Mesenchymal stem cell (in vitro differentiated cells and primary cell): ENCODE results near the gene FCHSD2.

Experiments used
- DNase-seq: peaks from one replicate; pipeline ENCODE4 v3.0.0-alpha.2; 2013
- H2AFZ ChIP-seq: one replicate; pipeline ENCODE4 v1.6.1; 2013; ENCODE audit warnings: low read depth, mild to moderate bottlenecking, control low read depth, inconsistent platforms, low read length, moderate library complexity
- H2AK5ac ChIP-seq: 2 replicates; pipeline ENCODE4 v1.6.1; 2013; ENCODE audit warnings: low read length, moderate library complexity, mild to moderate bottlenecking, inconsistent platforms; ENCODE audit not compliant: severe bottlenecking
- H2BK120ac ChIP-seq: one replicate; pipeline ENCODE4 v1.6.1; 2013; ENCODE audit warnings: low read depth, mild to moderate bottlenecking, inconsistent platforms, low read length, moderate library complexity
- H2BK12ac ChIP-seq, 2 experiments: one replicate each; pipeline ENCODE4 v1.6.1; 2013; ENCODE audit warnings: inconsistent platforms in 2 of 2, low read length in 2 of 2, mild to moderate bottlenecking in 2 of 2, moderate library complexity in 2 of 2, control low read depth in 1 of 2
- H2BK15ac ChIP-seq: one replicate; pipeline ENCODE4 v1.6.1; 2013; ENCODE audit warnings: mild to moderate bottlenecking, low read depth, inconsistent platforms; ENCODE audit not compliant: poor library complexity, severe bottlenecking
- H2BK5ac ChIP-seq: 2 replicates; pipeline ENCODE4 v1.6.1; 2013; ENCODE audit warnings: low read depth, mild to moderate bottlenecking, low read length, control low read depth, inconsistent platforms; ENCODE audit not compliant: poor library complexity, severe bottlenecking
- H3K14ac ChIP-seq, 2 experiments: one replicate each; pipeline ENCODE4 v1.6.1; 2013; ENCODE audit warnings: inconsistent platforms in 2 of 2, low read length in 2 of 2, control low read depth in 1 of 2, mild to moderate bottlenecking in 1 of 2, moderate library complexity in 1 of 2
- H3K18ac ChIP-seq, 2 experiments: one replicate each; pipeline ENCODE4 v1.6.1; 2013; ENCODE audit warnings: inconsistent platforms in 2 of 2, low read length in 2 of 2, control low read depth in 1 of 2, low read depth in 1 of 2, mild to moderate bottlenecking in 1 of 2
- H3K23ac ChIP-seq, 2 experiments: one replicate each; pipeline ENCODE4 v1.6.1; 2013; ENCODE audit warnings: inconsistent platforms in 2 of 2, low read length in 2 of 2, mild to moderate bottlenecking in 2 of 2, moderate library complexity in 2 of 2, control low read depth in 1 of 2
- H3K27ac ChIP-seq: 2 replicates; pipeline ENCODE4 v1.5.1; 2013; ENCODE audit warnings: mild to moderate bottlenecking, moderate library complexity, low read length, control low read depth, inconsistent platforms; ENCODE audit not compliant: poor library complexity, severe bottlenecking
- H3K27me3 ChIP-seq, 2 experiments: 2 replicates each; pipeline versions ENCODE4 v1.6.1 to v1.7.0; 2013; ENCODE audit warnings: low read length in 2 of 2, mild to moderate bottlenecking in 2 of 2, moderate library complexity in 2 of 2, control low read depth in 1 of 2, inconsistent platforms in 1 of 2; ENCODE audit not compliant: control insufficient read depth in 1 of 2, insufficient read depth in 1 of 2
- H3K36me3 ChIP-seq, 2 experiments: 2 replicates each; pipeline versions ENCODE4 v1.6.1 to v1.7.0; 2013; ENCODE audit warnings: low read length in 2 of 2, control low read depth in 1 of 2, inconsistent platforms in 1 of 2, low read depth in 1 of 2, mild to moderate bottlenecking in 1 of 2; ENCODE audit not compliant: insufficient read depth in 2 of 2, control insufficient read depth in 1 of 2
- H3K4ac ChIP-seq, 2 experiments: one replicate each; pipeline ENCODE4 v1.6.1; 2013; ENCODE audit warnings: inconsistent platforms in 2 of 2, low read length in 2 of 2, mild to moderate bottlenecking in 2 of 2, moderate library complexity in 2 of 2, control low read depth in 1 of 2, low read depth in 1 of 2
- H3K4me1 ChIP-seq: 2 replicates; pipeline ENCODE4 v1.6.1; 2013; ENCODE audit warnings: low read depth, low read length, control low read depth; ENCODE audit not compliant: control insufficient read depth, insufficient read depth
- H3K4me2 ChIP-seq: 2 replicates; pipeline ENCODE4 v1.6.1; 2013; ENCODE audit warnings: low read length, mild to moderate bottlenecking, inconsistent platforms; ENCODE audit not compliant: poor library complexity, severe bottlenecking
- H3K4me3 ChIP-seq, 2 experiments: 2 replicates each; pipeline versions ENCODE4 v1.5.1 to v1.7.0; 2013; ENCODE audit warnings: low read length in 2 of 2, mild to moderate bottlenecking in 2 of 2, control low read depth in 1 of 2, low read depth in 1 of 2; ENCODE audit not compliant: insufficient read depth in 1 of 2
- H3K79me1 ChIP-seq: replicated peaks from 2 replicates; pipeline ENCODE4 v1.6.1; 2013; ENCODE audit warnings: mild to moderate bottlenecking, control low read depth, low read length, inconsistent platforms; ENCODE audit not compliant: poor library complexity, severe bottlenecking
- H3K9ac ChIP-seq: 2 replicates; pipeline ENCODE4 v1.7.0; 2013; ENCODE audit warnings: mild to moderate bottlenecking, low read length, moderate library complexity
- H3K9me3 ChIP-seq: 2 replicates; pipeline ENCODE4 v1.7.0; 2013; ENCODE audit warnings: mild to moderate bottlenecking, low read length; ENCODE audit not compliant: control insufficient read depth
- H4K8ac ChIP-seq: one replicate; pipeline ENCODE4 v1.6.1; 2013; ENCODE audit warnings: inconsistent platforms, mild to moderate bottlenecking, low read length, moderate library complexity
- H4K91ac ChIP-seq: one replicate; pipeline ENCODE4 v1.6.1; 2013; ENCODE audit warnings: mild to moderate bottlenecking, low read length, inconsistent platforms
- WGBS: methylation state at CpG from one replicate; pipeline ENCODE4 v1.1.7; 2013; ENCODE audit warnings: mixed read lengths; 5-methylcytosine and 5-hydroxymethylcytosine counted together

The FCHSD2 gene

DNA sequence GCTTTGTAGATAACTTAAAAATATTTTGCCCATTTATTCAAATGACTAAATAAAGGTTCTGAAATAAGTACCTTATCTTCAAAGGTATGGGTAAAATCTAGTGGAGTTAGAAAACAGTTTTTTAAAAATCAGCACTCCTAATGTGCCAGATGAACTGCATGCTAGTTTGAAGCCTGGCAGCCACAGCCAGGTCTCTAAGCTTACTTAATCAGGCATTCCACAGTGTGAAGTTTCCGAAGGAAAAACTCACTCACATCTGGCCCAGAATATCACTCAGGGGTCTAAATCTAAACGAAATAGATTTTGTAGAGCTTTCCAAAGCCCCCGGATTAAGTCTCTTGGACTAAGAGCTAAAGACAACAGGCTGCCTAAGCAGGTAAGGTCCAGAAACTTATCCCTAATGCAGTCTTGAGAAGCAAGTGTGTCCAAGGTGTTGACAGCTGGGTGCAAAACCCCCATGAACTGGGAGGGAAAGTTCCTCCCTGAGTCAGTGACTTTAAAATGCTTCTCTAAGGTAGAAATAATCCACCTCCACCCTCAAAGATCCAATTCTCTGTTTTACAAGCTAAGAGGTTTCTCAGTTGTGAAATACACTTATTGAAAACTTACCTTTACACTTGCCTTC lies 157.6 kb downstream of the FCHSD2 start:
- Histone ChIP-seq H2BK12ac (no peak overlapping the region), H4K91ac (no peak overlapping the region), H3K36me3 (peaks cover 0 to 56% of the 10 kb centered on the region in 2 experiments), H2BK120ac (peak overlapping the region; percentile 61), H3K4me3 (no peak overlapping the region), H3K14ac (no peak overlapping the region), H2BK5ac (peak overlapping the region; percentile 5), H2AK5ac (no peak overlapping the region), H3K79me1 (peaks cover 9% of the 10 kb centered on the region), H2AFZ (no peak overlapping the region), H3K9ac (no peak overlapping the region), H3K18ac (no peak overlapping the region), H3K4me1 (no peaks in the 10 kb centered on the region), H3K23ac (no peak overlapping the region), H2BK15ac (no peak overlapping the region), H3K4ac (no peak overlapping the region), H4K8ac (no peak overlapping the region), H3K27ac (no peak overlapping the region), H3K9me3 (no peaks in the 10 kb centered on the region), H3K27me3 (no peaks in the 10 kb centered on the region), H3K4me2 (no peak overlapping the region)
- WGBS, result 93% methylated on average over 3 of the region's 3 CpGs
- DNase-seq, result no peak

DNA sequence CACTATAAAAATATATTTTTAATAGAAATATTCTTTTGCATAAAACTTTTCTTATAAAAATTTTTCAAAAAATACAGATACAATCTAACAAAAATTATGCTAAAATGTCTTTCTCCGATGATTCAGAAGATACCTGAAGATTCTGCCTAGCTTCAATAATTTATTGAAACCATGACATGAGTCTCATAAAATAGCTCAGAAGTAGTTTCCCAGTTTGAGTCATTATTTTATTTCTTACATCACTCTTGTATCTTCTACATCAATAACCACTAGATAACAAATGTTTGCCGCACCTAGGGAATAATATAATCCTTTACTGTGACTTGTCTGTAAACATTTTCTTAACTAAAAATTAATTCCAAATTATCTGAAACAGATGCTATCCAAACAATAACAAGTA lies 158.6 kb downstream of the FCHSD2 start:
- Histone ChIP-seq H3K4me3 (no peak overlapping the region), H2BK5ac (no peak overlapping the region), H3K9ac (no peak overlapping the region), H3K4me2 (no peak overlapping the region), H3K4ac (no peak overlapping the region), H3K9me3 (no peaks in the 10 kb centered on the region), H3K14ac (no peak overlapping the region), H3K4me1 (no peaks in the 10 kb centered on the region), H3K27me3 (no peaks in the 10 kb centered on the region), H3K27ac (no peak overlapping the region), H4K91ac (no peak overlapping the region), H2BK15ac (no peak overlapping the region), H4K8ac (no peak overlapping the region), H3K36me3 (peaks cover 0 to 57% of the 10 kb centered on the region in 2 experiments), H2BK12ac (no peak overlapping the region), H3K23ac (no peak overlapping the region), H2BK120ac (no peak overlapping the region), H2AK5ac (no peak overlapping the region), H2AFZ (no peak overlapping the region), H3K79me1 (peaks cover 6% of the 10 kb centered on the region), H3K18ac (no peak overlapping the region)
- no peak for DNase-seq
- 100% methylated on average over 2 of the region's 2 CpGs for WGBS

DNA sequence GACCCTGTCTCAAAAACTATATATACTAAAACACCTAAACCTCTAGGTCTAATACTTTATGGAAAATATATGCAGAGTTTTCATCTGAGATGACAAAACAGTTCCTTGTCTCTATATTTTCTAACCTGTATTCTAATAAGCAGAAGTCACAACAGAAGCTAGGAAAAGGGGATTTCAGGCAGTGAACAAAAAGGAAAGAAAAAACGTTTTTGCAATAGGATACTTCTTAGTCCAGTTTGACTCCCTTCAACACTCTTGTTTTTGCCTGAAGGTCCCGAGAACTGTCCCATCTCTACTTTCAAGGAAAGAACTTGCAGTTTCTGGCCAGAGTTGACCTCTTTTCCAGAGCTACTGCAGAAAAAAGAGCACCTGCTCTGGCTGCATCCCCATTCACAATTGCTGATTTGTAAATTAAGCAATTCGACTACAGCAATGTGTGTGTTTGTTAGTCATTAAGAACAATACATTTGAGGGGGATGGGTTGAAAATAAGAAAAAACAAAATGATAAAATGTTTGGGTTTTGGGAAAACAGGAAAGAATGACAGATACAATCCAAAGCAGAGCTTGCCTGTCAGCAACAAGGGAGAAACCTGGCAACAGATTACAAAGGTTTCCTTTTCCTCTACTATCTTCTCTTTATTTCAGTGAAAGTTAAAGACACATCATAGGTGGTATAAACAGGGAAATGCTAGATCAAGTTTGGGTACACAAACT lies 160.0 kb downstream of the FCHSD2 start:
- H3K23ac ChIP-seq, result no peak overlapping the region
- 75% methylated on average over 3 of the region's 3 CpGs for whole genome bisulfite sequencing
- no peaks in the 10 kb centered on the region for H3K27me3 ChIP-seq
- DNase-seq, result no peak
- no peak overlapping the region for H2BK5ac ChIP-seq
- H2BK12ac ChIP-seq, result no peak overlapping the region
- H3K36me3 ChIP-seq, result peaks cover 0 to 44% of the 10 kb centered on the region in 2 experiments
- H3K4ac ChIP-seq, result no peak overlapping the region
- H2AK5ac ChIP-seq, result no peak overlapping the region
- no peak overlapping the region for H3K27ac ChIP-seq
- no peak overlapping the region for H2AFZ ChIP-seq
- no peaks in the 10 kb centered on the region for H3K4me1 ChIP-seq
- no peak overlapping the region for H3K9ac ChIP-seq
- no peaks in the 10 kb centered on the region for H3K9me3 ChIP-seq
- H3K14ac ChIP-seq, result no peak overlapping the region
- no peak overlapping the region for H4K8ac ChIP-seq
- H3K4me2 ChIP-seq, result no peak overlapping the region
- no peak overlapping the region for H3K18ac ChIP-seq
- H3K4me3 ChIP-seq, result no peak overlapping the region
- H3K79me1 ChIP-seq, result peaks cover 5% of the 10 kb centered on the region
- H4K91ac ChIP-seq, result no peak overlapping the region
- H2BK15ac ChIP-seq, result no peak overlapping the region
- no peak overlapping the region for H2BK120ac ChIP-seq

DNA sequence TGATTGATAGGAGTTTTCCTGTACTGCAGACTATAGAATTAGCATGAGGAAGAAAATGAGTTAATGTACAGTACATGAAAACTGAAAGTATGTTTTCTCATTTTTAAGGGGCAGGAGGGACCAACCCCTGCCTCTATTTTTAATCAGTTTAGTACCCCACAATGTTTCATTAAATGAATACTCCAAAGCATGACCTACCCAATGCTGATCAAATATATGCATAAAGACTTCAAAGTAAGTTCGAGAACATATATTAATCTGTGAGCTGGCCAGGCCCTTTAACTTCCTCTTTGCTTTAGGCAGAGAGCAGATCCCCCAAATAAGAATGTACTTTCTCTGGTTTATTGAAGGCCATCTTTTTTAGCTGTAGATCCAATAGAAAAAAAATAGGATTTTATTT lies 161.0 kb downstream of the FCHSD2 start:
- Histone ChIP-seq H2BK12ac (no peak overlapping the region), H3K9ac (no peak overlapping the region), H4K91ac (no peak overlapping the region), H2BK15ac (no peak overlapping the region), H2BK120ac (no peak overlapping the region), H3K79me1 (peaks cover 6% of the 10 kb centered on the region), H3K27ac (no peak overlapping the region), H3K4me2 (no peak overlapping the region), H3K23ac (no peak overlapping the region), H3K27me3 (no peaks in the 10 kb centered on the region), H3K4me3 (no peak overlapping the region), H2AFZ (no peak overlapping the region), H3K9me3 (peaks cover 3% of the 10 kb centered on the region), H3K36me3 (peaks cover 0 to 44% of the 10 kb centered on the region in 2 experiments), H3K14ac (no peak overlapping the region), H2BK5ac (no peak overlapping the region), H3K4ac (no peak overlapping the region), H2AK5ac (no peak overlapping the region), H4K8ac (no peak overlapping the region), H3K18ac (no peak overlapping the region), H3K4me1 (no peaks in the 10 kb centered on the region)
- no CpG with 5 or more reads among the region's 1 CpG for WGBS
- no peak for DNase-seq
